Stimulated activated CD8-positive, alpha-beta memory T cell treated with anti-CD3 and anti-CD28 coated beads, Interleukin-7, amount 100 ng/mL, for 24 hours (primary cell): ENCODE results near the gene UBAP1L.
"Not testable (repeated sequence)": the region's sequence is repeated elsewhere in the genome, so short reads cannot be mapped to it uniquely, and the experiment has no call there.

Experiments
- DNase-seq: peaks from one replicate; pipeline ENCODE4 v3.0.0-alpha.2; 2020; ENCODE audit warnings: low read depth

UBAP1L gene

GRCh38 chr15:65044218-65044617, 70.8 kb downstream of the UBAP1L start:
- DNase-seq, result not testable (repeated sequence)

- no peak for DNase-seq
These were observed 72.1 kb downstream of the UBAP1L start for GRCh38 chr15:65042776-65043327.
